Naive thymus-derived CD4-positive, alpha-beta T cell (primary cell): Measurements from ENCODE around the gene SFXN1. TPM values are rescaled to one million over a fixed set of nuclear protein-coding genes. Genes with fewer than 3 reads are reported as not detected.

Experiments
- ATAC-seq: fragments of 150-1000 bp; cut with Tn5 transposase; 2 replicates; pipeline ENCODE4 v1.10.0; 2021; ENCODE audit warnings: mild to moderate bottlenecking, moderate library complexity
- CTCF ChIA-PET: fragments of 350-600 bp; sonication (Branson Sonifier 250); formaldehyde crosslinking; loops from one replicate; lab custom pipeline; 2021; ENCODE audit warnings: antibody characterized with exemption; lab: Charles Lee
- POLR2A ChIA-PET: fragments of 350-600 bp; sonication (Branson Sonifier 250); formaldehyde crosslinking; loops from one replicate; lab custom pipeline; 2021; ENCODE audit warnings: antibody characterized with exemption, inconsistent platforms; lab: Charles Lee
- DNase-seq, 9 donors: peaks; one replicate each; pipeline versions ENCODE4 v3.0.0 to v3.0.0-alpha.2; 2020 to 2022; ENCODE audit warnings: mixed read lengths in 1 of 9
- H3K27ac ChIP-seq: one replicate; pipeline ENCODE4 v1.7.0; 2013; ENCODE audit warnings: mild to moderate bottlenecking, low read depth, low read length, moderate library complexity
- H3K27me3 ChIP-seq, 2 donors: one replicate each; pipeline ENCODE4 v1.7.0; 2013; ENCODE audit warnings: low read length in 2 of 2, mild to moderate bottlenecking in 2 of 2, moderate library complexity in 2 of 2; ENCODE audit not compliant: control insufficient read depth in 2 of 2, insufficient read depth in 2 of 2
- H3K36me3 ChIP-seq, 3 experiments: 1 replicate in 2 of 3; 2 replicates in 1 of 3; pipeline ENCODE4 v1.7.0; 2013; ENCODE audit warnings: low read length in 3 of 3, mild to moderate bottlenecking in 3 of 3, moderate library complexity in 1 of 3; ENCODE audit not compliant: insufficient read depth in 3 of 3, control insufficient read depth in 2 of 3
- H3K4me1 ChIP-seq, 2 donors: one replicate each; pipeline ENCODE4 v1.7.0; 2013; ENCODE audit warnings: low read length in 2 of 2, mild to moderate bottlenecking in 2 of 2, moderate library complexity in 1 of 2; ENCODE audit not compliant: control insufficient read depth in 2 of 2, insufficient read depth in 2 of 2
- H3K4me3 ChIP-seq: 2 replicates; pipeline ENCODE4 v1.7.0; 2013; ENCODE audit warnings: mild to moderate bottlenecking, low read length
- H3K9me3 ChIP-seq, 3 experiments: 1 replicate in 2 of 3; 2 replicates in 1 of 3; pipeline ENCODE4 v1.7.0; 2013; ENCODE audit warnings: low read length in 3 of 3; ENCODE audit not compliant: control insufficient read depth in 2 of 3
- H3K27ac Mint-ChIP-seq, 9 donors: one replicate each; pipeline ENCODE4 v1.8.0; 2020 to 2022; ENCODE audit warnings: mixed read lengths in 9 of 9, mild to moderate bottlenecking in 8 of 9, moderate library complexity in 5 of 9, inconsistent platforms in 2 of 9
- H3K27me3 Mint-ChIP-seq, 5 donors: one replicate each; pipeline ENCODE4 v1.8.0; 2021 to 2022; ENCODE audit warnings: mixed read lengths in 5 of 5, mild to moderate bottlenecking in 1 of 5
- H3K36me3 Mint-ChIP-seq, 5 donors: one replicate each; pipeline ENCODE4 v1.8.0; 2020 to 2022; ENCODE audit warnings: mixed read lengths in 5 of 5, mild to moderate bottlenecking in 3 of 5, inconsistent platforms in 1 of 5
- H3K4me1 Mint-ChIP-seq, 7 donors: one replicate each; pipeline ENCODE4 v1.8.0; 2020 to 2022; ENCODE audit warnings: mixed read lengths in 7 of 7, mild to moderate bottlenecking in 3 of 7, inconsistent platforms in 1 of 7
- H3K4me3 Mint-ChIP-seq, 10 donors: one replicate each; pipeline ENCODE4 v1.8.0; 2020 to 2022; ENCODE audit warnings: mild to moderate bottlenecking in 10 of 10, mixed read lengths in 10 of 10, moderate library complexity in 6 of 10, inconsistent platforms in 2 of 10
- H3K9me3 Mint-ChIP-seq, 11 donors: one replicate each; pipeline ENCODE4 v1.8.0; 2020 to 2022; ENCODE audit warnings: mixed read lengths in 11 of 11, mild to moderate bottlenecking in 4 of 11, inconsistent platforms in 1 of 11, moderate library complexity in 1 of 11
- intact Hi-C, 2 donors: fragments of 100-400 bp; cut with micrococcal nuclease; formaldehyde crosslinking; loops; one replicate each; pipeline ENCODE4 v1.15.1; 2023
- polyA plus RNA-seq, 2 donors: library from polyadenylated mRNA; unstranded; fragments of 300-500 nt; fragmentation: Illumina TruSeq; gene quantifications; one replicate each; pipeline ENCODE4 v1.2.3, GENCODE V29; 2021
- total RNA-seq, 6 experiments: library from RNA in 5 of 6; stranded (reverse) in 5 of 6; gene quantifications; 1 replicate in 5 of 6; 2 replicates in 1 of 6; pipeline ENCODE4 v1.2.3 and lab custom pipeline; 2021 to 2026

The SFXN1 gene
- total and polyA plus RNA-seq, 7 experiments from 2014 or later: 40.2 to 177 (median 88.8) TPM

- Mint-ChIP-seq H3K27ac (no peak overlapping the region), H3K4me3 (no peak overlapping the region), H3K9me3 (no peaks in the 10 kb centered on the region), H3K36me3 (no peaks in the 10 kb centered on the region), H3K4me1 (peaks cover 0 to 11% (median 6%) of the 10 kb centered on the region in 7 donors), H3K27me3 (peaks cover 0 to 21% (median 5%) of the 10 kb centered on the region in 5 donors)
- ATAC-seq: no peak
- ChIA-PET CTCF (interaction anchor here (1.5 kb wide), 1 partner anchor 35 kb away, joined by 5 read pairs; no protein-coding TSS in a partner anchor), POLR2A (interaction anchor here (0.6 kb wide), 1 partner anchor 1044 kb away, joined by 3 read pairs; no protein-coding TSS in a partner anchor)
- DNase-seq: no peak
- no peaks in the 10 kb centered on the region for H3K9me3 ChIP-seq
- H3K4me1 ChIP-seq: no peaks in the 10 kb centered on the region
- H3K27me3 ChIP-seq: no peaks in the 10 kb centered on the region
- intact Hi-C loops: no loop called here
- H3K36me3 ChIP-seq: no peaks in the 10 kb centered on the region
- no peak overlapping the region for H3K4me3 ChIP-seq
- H3K27ac ChIP-seq: no peak overlapping the region
Measured at GRCh38 chr5:175569701-175570100, 91.3 kb downstream of the SFXN1 start.

GRCh38 chr5:175572886-175573285 is 94.5 kb downstream of the SFXN1 start:
- intact Hi-C loops: no loop called here
- no peaks in the 10 kb centered on the region for H3K9me3 ChIP-seq
- POLR2A ChIA-PET: no interaction called here
- no peak overlapping the region for H3K4me3 Mint-ChIP-seq
- H3K4me1 Mint-ChIP-seq: peaks cover 6 to 15% (median 12%) of the 10 kb centered on the region in 7 donors
- H3K27ac Mint-ChIP-seq: no peak overlapping the region
- no peaks in the 10 kb centered on the region for H3K36me3 ChIP-seq
- H3K4me1 ChIP-seq: peaks cover 0 to 4% of the 10 kb centered on the region in 2 donors
- DNase-seq (no peak), ATAC-seq (no peak)
- H3K9me3 Mint-ChIP-seq: no peaks in the 10 kb centered on the region
- H3K36me3 Mint-ChIP-seq: no peaks in the 10 kb centered on the region
- H3K4me3 ChIP-seq: no peak overlapping the region
- H3K27me3 Mint-ChIP-seq: peaks cover 0 to 21% (median 2%) of the 10 kb centered on the region in 5 donors
- CTCF ChIA-PET: no interaction called here
- H3K27me3 ChIP-seq: no peaks in the 10 kb centered on the region
- no peak overlapping the region for H3K27ac ChIP-seq

- ATAC-seq: no peak
- Mint-ChIP-seq H3K4me1 (peaks cover 6 to 11% (median 9%) of the 10 kb centered on the region in 7 donors), H3K4me3 (no peak overlapping the region), H3K27ac (peak overlapping the region in 2 of 9 donors; percentile 1 to 17), H3K9me3 (no peaks in the 10 kb centered on the region), H3K36me3 (no peaks in the 10 kb centered on the region), H3K27me3 (peaks cover 0 to 21% (median 2%) of the 10 kb centered on the region in 5 donors)
- intact Hi-C loops: no loop called here
- Histone ChIP-seq H3K4me3 (no peak overlapping the region), H3K4me1 (peaks cover 0 to 4% of the 10 kb centered on the region in 2 donors), H3K36me3 (no peaks in the 10 kb centered on the region), H3K27ac (no peak overlapping the region), H3K9me3 (no peaks in the 10 kb centered on the region), H3K27me3 (no peaks in the 10 kb centered on the region)
- CTCF ChIA-PET: no interaction called here
- POLR2A ChIA-PET: no interaction called here
- DNase-seq: no peak
Measured at GRCh38 chr5:175573493-175574269, 95.3 kb downstream of the SFXN1 start.

- ChIA-PET CTCF (interaction anchor here (0.8 kb wide), 1 partner anchor 42 kb away, joined by 3 read pairs; no protein-coding TSS in a partner anchor), POLR2A (no interaction called here)
- Histone ChIP-seq H3K4me3 (no peak overlapping the region), H3K4me1 (peaks cover 0 to 4% of the 10 kb centered on the region in 2 donors), H3K27me3 (no peaks in the 10 kb centered on the region), H3K9me3 (no peaks in the 10 kb centered on the region), H3K27ac (no peak overlapping the region), H3K36me3 (no peaks in the 10 kb centered on the region)
- Mint-ChIP-seq H3K27me3 (peaks cover 0 to 17% (median 5%) of the 10 kb centered on the region in 5 donors), H3K4me3 (no peak overlapping the region), H3K9me3 (no peaks in the 10 kb centered on the region), H3K36me3 (no peaks in the 10 kb centered on the region), H3K27ac (no peak overlapping the region), H3K4me1 (peaks cover 4 to 11% (median 9%) of the 10 kb centered on the region in 7 donors)
- DNase-seq: no peak
- intact Hi-C loops: no loop called here
- ATAC-seq: no peak
Measured at GRCh38 chr5:175575301-175575700, 96.9 kb downstream of the SFXN1 start.

GRCh38 chr5:175576096-175576495 is 97.7 kb downstream of the SFXN1 start:
- H3K36me3 ChIP-seq: no peaks in the 10 kb centered on the region
- intact Hi-C loops: no loop called here
- Mint-ChIP-seq H3K27ac (no peak overlapping the region), H3K4me3 (no peak overlapping the region), H3K27me3 (peaks cover 0 to 17% (median 5%) of the 10 kb centered on the region in 5 donors), H3K4me1 (peaks cover 4 to 11% (median 9%) of the 10 kb centered on the region in 7 donors), H3K9me3 (no peaks in the 10 kb centered on the region), H3K36me3 (no peaks in the 10 kb centered on the region)
- no peak for DNase-seq
- ChIA-PET CTCF (no interaction called here), POLR2A (no interaction called here)
- H3K27me3 ChIP-seq: no peaks in the 10 kb centered on the region
- H3K27ac ChIP-seq: no peak overlapping the region
- peaks cover 0 to 4% of the 10 kb centered on the region in 2 donors for H3K4me1 ChIP-seq
- H3K9me3 ChIP-seq: no peaks in the 10 kb centered on the region
- ATAC-seq: no peak
- H3K4me3 ChIP-seq: no peak overlapping the region

- no peak for DNase-seq
- intact Hi-C loops: no loop called here
- H3K4me3 ChIP-seq: no peak overlapping the region
- Mint-ChIP-seq H3K4me3 (no peak overlapping the region), H3K27me3 (peaks cover 0 to 17% (median 5%) of the 10 kb centered on the region in 5 donors), H3K27ac (no peak overlapping the region), H3K36me3 (no peaks in the 10 kb centered on the region), H3K4me1 (peaks cover 4 to 11% (median 9%) of the 10 kb centered on the region in 7 donors), H3K9me3 (no peaks in the 10 kb centered on the region)
- no peaks in the 10 kb centered on the region for H3K9me3 ChIP-seq
- ATAC-seq: no peak
- no peaks in the 10 kb centered on the region for H3K27me3 ChIP-seq
- peaks cover 0 to 4% of the 10 kb centered on the region in 2 donors for H3K4me1 ChIP-seq
- H3K27ac ChIP-seq: no peak overlapping the region
- ChIA-PET CTCF (no interaction called here), POLR2A (no interaction called here)
- H3K36me3 ChIP-seq: no peaks in the 10 kb centered on the region
Measured at GRCh38 chr5:175576591-175576990, 98.2 kb downstream of the SFXN1 start.
